Astrocyte of the spinal cord (primary cell): Measurements from ENCODE around the gene CXCL14.

Experiments
- DNase-seq: peaks from one replicate; pipeline ENCODE4 v3.0.0; 2011; ENCODE audit warnings: low read depth, low spot score
- H3K4me3 ChIP-seq: 2 replicates; pipeline ENCODE4 v1.5.1; 2011; ENCODE audit warnings: low read depth, mild to moderate bottlenecking, low read length, moderate library complexity
- CTCF ChIP-seq: IDR thresholded peaks from 2 replicates; pipeline ENCODE4 v1.5.1; 2012; ENCODE audit warnings: low read depth, mild to moderate bottlenecking, low read length, inconsistent platforms
- in situ Hi-C: cut with HindIII; loops from 2 replicates; pipeline ENCODE4 v1.10.0; 2017; ENCODE audit warnings: low sequenced_read_pairs

Gene CXCL14

GRCh38 chr5:135584276-135584675 is 5.5 kb upstream of the CXCL14 start:
- DNase-seq = no peak
- no peak for TF ChIP-seq CTCF
- H3K4me3 ChIP-seq = no peak overlapping the region
- in situ Hi-C loops = no loop called here

- no peak for DNase-seq
- in situ Hi-C loops = no loop called here
- TF ChIP-seq CTCF = no peak
- no peak overlapping the region for H3K4me3 ChIP-seq
These were observed 3.4 kb upstream of the CXCL14 start for GRCh38 chr5:135582099-135582781.

- no peak for DNase-seq
- in situ Hi-C loops = no loop called here
- TF ChIP-seq CTCF = no peak
- H3K4me3 ChIP-seq = no peak overlapping the region
These were observed 496 bp downstream of the CXCL14 start for GRCh38 chr5:135578305-135578684.

GRCh38 chr5:135577421-135577820 is 1.4 kb downstream of the CXCL14 start:
- no peak overlapping the region for H3K4me3 ChIP-seq
- no peak for DNase-seq
- TF ChIP-seq CTCF = no peak
- in situ Hi-C loops = no loop called here

GRCh38 chr5:135576075-135576599 is 2.7 kb downstream of the CXCL14 start:
- in situ Hi-C loops = no loop called here
- no peak for TF ChIP-seq CTCF
- H3K4me3 ChIP-seq = no peak overlapping the region
- DNase-seq = peak; percentile 27

GRCh38 chr5:135574493-135574892 is 4.3 kb downstream of the CXCL14 start:
- no peak overlapping the region for H3K4me3 ChIP-seq
- DNase-seq = no peak
- TF ChIP-seq CTCF = no peak
- in situ Hi-C loops = loop anchor here (25.0 kb wide), 1 partner anchor 263 kb away; the partner anchor contains the start of gene SLC25A48
